Dendritic cell treated with granulocyte-macrophage colony-stimulating factor and Interleukin-4, amounts not matched to agents 40 ng/mL and 50 ng/mL, for 4 days (primary cell): ENCODE data around the gene KRT2.

ENCODE experiments used
- H3K27ac Mint-ChIP-seq: one replicate; pipeline ENCODE4 v1.8.0; 2022; ENCODE audit warnings: mild to moderate bottlenecking, mixed read lengths
- H3K27me3 Mint-ChIP-seq: one replicate; pipeline ENCODE4 v1.8.0; 2022; ENCODE audit warnings: mild to moderate bottlenecking, mixed read lengths
- H3K36me3 Mint-ChIP-seq: one replicate; pipeline ENCODE4 v1.8.0; 2022; ENCODE audit warnings: low read depth, mixed read lengths
- H3K4me1 Mint-ChIP-seq: one replicate; pipeline ENCODE4 v1.8.0; 2022; ENCODE audit warnings: low read depth, mixed read lengths
- H3K4me3 Mint-ChIP-seq: one replicate; pipeline ENCODE4 v1.8.0; 2022; ENCODE audit warnings: mild to moderate bottlenecking, moderate library complexity, mixed read lengths
- H3K9me3 Mint-ChIP-seq: one replicate; pipeline ENCODE4 v1.8.0; 2022; ENCODE audit warnings: mixed read lengths
- intact Hi-C: fragments of 100-400 bp; cut with micrococcal nuclease; formaldehyde crosslinking; loops from one replicate; pipeline ENCODE4 v1.15.0; 2022

The KRT2 gene

GRCh38 chr12:52651726-52652261 is at the start of gene KRT2:
Gene KRT2, minus strand, starts transcription at chr12:52652211. Its CDS starts 69 bp downstream, at chr12:52652142.
- no peaks in the 10 kb centered on the region for H3K9me3 Mint-ChIP-seq
- peaks cover 1% of the 10 kb centered on the region for H3K27me3 Mint-ChIP-seq
- H3K36me3 Mint-ChIP-seq = no peaks in the 10 kb centered on the region
- no peaks in the 10 kb centered on the region for H3K4me1 Mint-ChIP-seq
- H3K27ac Mint-ChIP-seq = no peak within 1 kb of the TSS
- intact Hi-C loops = no loop called here
- no peak within 1 kb of the TSS for H3K4me3 Mint-ChIP-seq

DNA sequence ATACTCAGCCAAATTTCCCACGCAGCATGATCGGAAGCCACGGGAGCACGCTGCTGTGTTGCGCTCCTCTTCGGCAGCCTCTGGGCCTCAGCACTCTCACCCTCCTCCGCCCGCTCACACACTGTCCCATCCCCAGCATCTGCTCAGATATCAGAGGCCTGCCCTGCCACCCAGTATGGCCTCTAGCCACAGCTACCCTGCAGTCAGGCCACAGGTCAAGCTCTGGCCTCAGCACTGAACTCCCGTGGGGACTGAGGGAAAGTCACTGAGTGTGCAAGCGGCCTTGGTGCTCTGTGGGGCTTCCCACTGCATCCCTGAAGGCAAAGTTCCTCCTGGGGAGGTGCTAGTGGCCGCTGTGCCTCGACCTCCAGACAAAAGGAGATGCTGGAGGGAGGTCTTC is 49.3 kb upstream of the KRT2 start:
- Mint-ChIP-seq H3K27me3 (peaks cover 11% of the 10 kb centered on the region), H3K9me3 (no peaks in the 10 kb centered on the region), H3K4me3 (no peak overlapping the region), H3K27ac (no peak overlapping the region), H3K4me1 (no peaks in the 10 kb centered on the region), H3K36me3 (no peaks in the 10 kb centered on the region)
- intact Hi-C loops = no loop called here

DNA sequence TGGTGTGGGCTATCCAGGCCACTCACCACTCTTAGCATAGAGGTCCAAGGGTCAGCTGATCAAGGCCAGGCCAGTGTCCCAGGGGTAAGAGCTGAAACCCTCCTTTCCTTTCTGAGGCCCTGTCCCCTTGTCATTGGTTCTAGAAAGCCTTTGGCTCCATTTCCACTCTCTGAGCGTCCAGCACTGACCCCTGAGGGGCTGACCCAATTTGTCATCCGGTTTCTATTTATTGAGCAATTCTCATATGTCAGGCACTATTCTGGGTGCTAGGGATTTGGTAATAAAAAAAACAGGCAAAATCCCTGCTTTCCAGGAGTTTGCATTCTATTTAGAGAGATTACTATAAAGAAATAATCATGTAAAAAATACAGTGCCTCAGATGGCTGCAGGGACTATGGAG is 47.9 kb upstream of the KRT2 start:
- Mint-ChIP-seq H3K9me3 (no peaks in the 10 kb centered on the region), H3K27me3 (peaks cover 11% of the 10 kb centered on the region), H3K4me1 (no peaks in the 10 kb centered on the region), H3K27ac (no peak overlapping the region), H3K36me3 (no peaks in the 10 kb centered on the region), H3K4me3 (no peak overlapping the region)
- intact Hi-C loops = no loop called here

- Mint-ChIP-seq H3K9me3 (no peaks in the 10 kb centered on the region), H3K4me3 (no peak overlapping the region), H3K4me1 (no peaks in the 10 kb centered on the region), H3K27me3 (peaks cover 11% of the 10 kb centered on the region), H3K27ac (no peak overlapping the region), H3K36me3 (no peaks in the 10 kb centered on the region)
- intact Hi-C loops = no loop called here
Measured at GRCh38 chr12:52699373-52699772, 47.4 kb upstream of the KRT2 start.

GRCh38 chr12:52698651-52699340 is 46.8 kb upstream of the KRT2 start:
- no peaks in the 10 kb centered on the region for H3K9me3 Mint-ChIP-seq
- no peak overlapping the region for H3K4me3 Mint-ChIP-seq
- no peak overlapping the region for H3K27ac Mint-ChIP-seq
- peaks cover 11% of the 10 kb centered on the region for H3K27me3 Mint-ChIP-seq
- intact Hi-C loops = no loop called here
- H3K4me1 Mint-ChIP-seq = no peaks in the 10 kb centered on the region
- H3K36me3 Mint-ChIP-seq = no peaks in the 10 kb centered on the region

DNA sequence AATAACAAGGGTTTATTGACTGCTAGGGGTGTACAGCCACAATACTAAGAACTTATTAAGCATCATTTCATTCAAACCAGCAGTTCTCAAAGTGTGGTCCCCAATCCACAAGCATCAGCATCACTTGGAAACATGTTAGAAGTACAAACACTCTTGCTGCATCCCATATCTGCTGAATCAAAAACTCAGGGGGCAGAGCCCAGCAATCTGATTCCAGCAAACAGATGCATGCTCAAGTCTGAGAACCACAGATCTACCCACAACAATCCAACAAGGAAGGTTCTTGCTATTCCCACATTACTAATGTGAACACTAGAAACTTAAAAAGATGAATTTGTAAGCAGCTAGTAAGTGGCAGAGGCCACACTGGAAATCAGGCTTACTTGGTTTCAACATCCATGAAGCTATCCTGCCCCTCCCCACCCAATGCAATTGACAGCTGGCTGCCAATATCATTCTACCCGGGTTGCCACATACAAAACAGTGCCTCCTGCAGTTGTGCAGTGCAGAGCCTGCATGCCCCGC is 45.1 kb upstream of the KRT2 start:
- no peaks in the 10 kb centered on the region for H3K4me1 Mint-ChIP-seq
- H3K27me3 Mint-ChIP-seq = peaks cover 15% of the 10 kb centered on the region
- H3K36me3 Mint-ChIP-seq = no peaks in the 10 kb centered on the region
- H3K4me3 Mint-ChIP-seq = no peak overlapping the region
- no peaks in the 10 kb centered on the region for H3K9me3 Mint-ChIP-seq
- H3K27ac Mint-ChIP-seq = no peak overlapping the region
- intact Hi-C loops = no loop called here

DNA sequence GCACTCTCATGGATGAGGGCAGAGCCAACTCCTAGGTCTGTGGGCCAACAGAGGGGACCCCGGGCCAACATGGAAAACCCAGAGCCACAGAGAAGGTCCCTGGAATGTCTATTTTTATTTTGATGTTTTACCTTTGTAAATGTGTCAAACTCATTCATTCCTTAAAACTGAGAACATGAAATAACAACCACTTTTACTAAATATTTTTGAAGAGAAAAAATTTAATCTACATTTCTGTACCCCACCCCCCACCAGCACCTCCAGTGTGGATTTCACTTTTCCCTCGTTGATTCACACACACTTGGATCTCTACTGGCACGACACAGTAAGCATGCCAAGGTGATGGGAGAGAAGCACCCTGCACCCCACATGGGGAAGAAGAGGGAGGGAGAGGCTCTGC is 44.6 kb upstream of the KRT2 start:
- Mint-ChIP-seq H3K36me3 (no peaks in the 10 kb centered on the region), H3K27ac (no peak overlapping the region), H3K4me3 (no peak overlapping the region), H3K9me3 (no peaks in the 10 kb centered on the region), H3K4me1 (no peaks in the 10 kb centered on the region), H3K27me3 (peaks cover 20% of the 10 kb centered on the region)
- intact Hi-C loops = no loop called here

- Mint-ChIP-seq H3K27ac (no peak overlapping the region), H3K4me1 (peaks cover 9% of the 10 kb centered on the region), H3K36me3 (no peaks in the 10 kb centered on the region), H3K27me3 (peaks cover 33% of the 10 kb centered on the region), H3K9me3 (no peaks in the 10 kb centered on the region), H3K4me3 (no peak overlapping the region)
- intact Hi-C loops = no loop called here
Measured at GRCh38 chr12:52695039-52695438, 43.0 kb upstream of the KRT2 start.

DNA sequence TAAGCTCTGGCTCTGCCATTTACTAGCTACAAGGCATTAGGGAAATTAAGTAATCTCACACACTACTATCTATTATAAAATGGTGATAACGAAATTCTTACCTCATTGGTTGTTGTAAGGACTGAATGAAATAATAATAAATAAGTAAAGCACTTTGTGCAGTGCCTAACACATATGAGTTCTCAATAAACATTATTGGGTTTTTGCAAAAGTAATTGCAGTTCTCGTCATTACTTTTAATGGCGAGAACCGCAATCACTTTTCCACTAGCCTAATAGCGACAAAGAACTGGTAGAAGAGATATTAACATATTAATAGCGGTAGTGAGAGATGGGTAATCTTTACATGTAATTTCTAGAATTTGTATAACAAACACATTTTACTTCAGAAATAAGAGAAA is 42.1 kb upstream of the KRT2 start:
- no peak overlapping the region for H3K4me3 Mint-ChIP-seq
- no peaks in the 10 kb centered on the region for H3K9me3 Mint-ChIP-seq

GRCh38 chr12:52693261-52693660 is 41.2 kb upstream of the KRT2 start:
- no peak overlapping the region for H3K4me3 Mint-ChIP-seq
- H3K4me1 Mint-ChIP-seq = peaks cover 9% of the 10 kb centered on the region
- H3K36me3 Mint-ChIP-seq = no peaks in the 10 kb centered on the region
- intact Hi-C loops = no loop called here
- peaks cover 43% of the 10 kb centered on the region for H3K27me3 Mint-ChIP-seq
- no peaks in the 10 kb centered on the region for H3K9me3 Mint-ChIP-seq
- no peak overlapping the region for H3K27ac Mint-ChIP-seq

More for the DNA sequence above, 42.1 kb upstream of the KRT2 start:
- Mint-ChIP-seq H3K27ac (no peak overlapping the region), H3K27me3 (peaks cover 37% of the 10 kb centered on the region), H3K4me1 (peaks cover 9% of the 10 kb centered on the region), H3K36me3 (no peaks in the 10 kb centered on the region)
- intact Hi-C loops = no loop called here

DNA sequence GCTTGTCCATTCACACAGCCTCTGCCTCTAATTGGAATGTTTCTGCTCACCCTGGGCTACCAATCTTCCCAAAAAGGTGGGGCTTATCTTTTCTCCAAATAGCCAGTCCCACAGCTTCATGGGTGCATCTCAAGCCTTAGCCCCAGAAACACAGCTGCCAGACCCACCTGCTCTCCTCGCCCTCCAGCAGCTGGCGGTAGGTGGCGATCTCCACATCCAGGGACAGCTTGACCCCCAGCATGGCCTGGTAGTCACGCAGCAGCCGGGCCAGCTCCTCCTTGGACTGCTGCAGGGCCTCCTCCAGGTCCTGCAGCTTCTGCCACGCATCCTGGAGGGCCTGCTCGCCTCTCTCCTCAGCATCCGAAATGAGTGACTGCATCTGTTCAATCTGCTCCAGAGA is 40.2 kb upstream of the KRT2 start:
- Mint-ChIP-seq H3K27ac (no peak overlapping the region), H3K4me3 (no peak overlapping the region), H3K4me1 (peaks cover 9% of the 10 kb centered on the region), H3K27me3 (peaks cover 43% of the 10 kb centered on the region), H3K36me3 (no peaks in the 10 kb centered on the region), H3K9me3 (no peaks in the 10 kb centered on the region)
- intact Hi-C loops = no loop called here

DNA sequence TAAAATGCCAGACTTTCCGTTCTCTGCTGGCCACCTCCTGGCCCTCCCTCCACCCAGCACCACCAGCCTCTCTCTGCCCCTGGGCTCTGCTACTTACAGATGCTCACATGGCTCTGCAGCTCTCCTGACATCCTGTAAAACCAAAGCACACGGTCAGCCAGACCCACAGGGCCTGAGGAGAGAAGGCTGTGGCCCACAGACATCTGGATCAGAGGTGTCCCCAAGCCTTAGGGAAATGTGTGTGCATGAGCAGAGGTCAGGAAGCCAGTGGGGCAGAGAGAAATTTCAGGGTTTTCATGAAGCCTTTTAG is 39.8 kb upstream of the KRT2 start:
- H3K4me1 Mint-ChIP-seq = peaks cover 9% of the 10 kb centered on the region
- H3K9me3 Mint-ChIP-seq = no peaks in the 10 kb centered on the region
- H3K36me3 Mint-ChIP-seq = no peaks in the 10 kb centered on the region
- H3K27me3 Mint-ChIP-seq = peaks cover 43% of the 10 kb centered on the region
- H3K27ac Mint-ChIP-seq = no peak overlapping the region
- H3K4me3 Mint-ChIP-seq = no peak overlapping the region
- intact Hi-C loops = no loop called here

DNA sequence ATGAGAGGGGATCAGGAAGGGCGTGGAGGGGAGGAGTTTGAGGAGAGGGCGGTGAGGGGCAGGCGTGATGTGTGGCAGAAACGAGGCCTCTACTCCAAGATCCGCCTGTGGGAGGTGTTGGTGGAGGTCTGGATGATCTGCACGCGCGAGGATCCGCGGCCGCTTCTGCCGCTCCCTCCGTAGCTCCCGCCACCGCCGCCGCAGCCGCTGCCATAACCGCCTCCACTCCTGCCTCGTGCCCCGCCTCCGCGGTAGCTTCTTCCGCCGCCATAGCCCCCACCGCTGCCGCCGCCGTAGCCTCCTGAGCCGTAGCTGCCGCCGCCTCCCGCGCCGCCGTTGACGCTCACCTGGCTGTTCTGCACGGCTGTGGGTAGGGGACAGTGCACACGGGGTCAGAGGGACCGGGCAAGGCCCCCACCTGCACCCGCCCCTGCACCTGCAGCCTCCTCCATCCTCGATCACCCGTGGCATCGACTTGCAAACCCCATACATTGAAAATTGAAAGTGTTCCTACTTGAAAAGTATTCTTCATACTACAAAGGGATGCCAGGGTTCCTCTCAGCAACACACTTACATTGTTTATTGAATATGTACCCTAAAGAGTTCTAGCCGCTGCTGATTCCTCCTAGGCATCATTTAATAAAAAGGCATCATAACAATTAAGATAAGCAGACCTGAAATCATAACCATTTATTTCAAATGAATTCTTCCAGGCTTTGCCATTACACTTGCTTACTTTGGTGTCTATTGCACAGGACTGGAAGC is 39.2 kb upstream of the KRT2 start:
- Mint-ChIP-seq H3K27ac (no peak overlapping the region), H3K36me3 (no peaks in the 10 kb centered on the region), H3K4me1 (peaks cover 9% of the 10 kb centered on the region), H3K4me3 (peak overlapping the region; percentile 53), H3K9me3 (no peaks in the 10 kb centered on the region), H3K27me3 (peaks cover 43% of the 10 kb centered on the region)
- intact Hi-C loops = no loop called here

- H3K27me3 Mint-ChIP-seq = peaks cover 43% of the 10 kb centered on the region
Measured at GRCh38 chr12:52690351-52691075, 38.5 kb upstream of the KRT2 start.

More at GRCh38 chr12:52690351-52691075, 38.5 kb upstream of the KRT2 start:
- intact Hi-C loops = no loop called here
- Mint-ChIP-seq H3K36me3 (no peaks in the 10 kb centered on the region), H3K4me3 (no peak overlapping the region), H3K4me1 (peaks cover 9% of the 10 kb centered on the region), H3K27ac (no peak overlapping the region), H3K9me3 (no peaks in the 10 kb centered on the region)
